GM19240 (cell line): ENCODE measurements around the gene NPLOC4.
"Not testable (repeated sequence)": the region's sequence is repeated elsewhere in the genome, so short reads cannot be mapped to it uniquely, and the experiment has no call there.

Source experiments
- DNase-seq: peaks from one replicate; pipeline ENCODE4 v3.0.0; 2011; ENCODE audit warnings: low spot score; ENCODE audit not compliant: insufficient read length

The NPLOC4 gene

GRCh38 chr17:81535480-81536298 is 101.2 kb downstream of the NPLOC4 start:
- no peak for DNase-seq

- DNase-seq = no peak
Measured at GRCh38 chr17:81535007-81535328, 101.9 kb downstream of the NPLOC4 start.

DNA sequence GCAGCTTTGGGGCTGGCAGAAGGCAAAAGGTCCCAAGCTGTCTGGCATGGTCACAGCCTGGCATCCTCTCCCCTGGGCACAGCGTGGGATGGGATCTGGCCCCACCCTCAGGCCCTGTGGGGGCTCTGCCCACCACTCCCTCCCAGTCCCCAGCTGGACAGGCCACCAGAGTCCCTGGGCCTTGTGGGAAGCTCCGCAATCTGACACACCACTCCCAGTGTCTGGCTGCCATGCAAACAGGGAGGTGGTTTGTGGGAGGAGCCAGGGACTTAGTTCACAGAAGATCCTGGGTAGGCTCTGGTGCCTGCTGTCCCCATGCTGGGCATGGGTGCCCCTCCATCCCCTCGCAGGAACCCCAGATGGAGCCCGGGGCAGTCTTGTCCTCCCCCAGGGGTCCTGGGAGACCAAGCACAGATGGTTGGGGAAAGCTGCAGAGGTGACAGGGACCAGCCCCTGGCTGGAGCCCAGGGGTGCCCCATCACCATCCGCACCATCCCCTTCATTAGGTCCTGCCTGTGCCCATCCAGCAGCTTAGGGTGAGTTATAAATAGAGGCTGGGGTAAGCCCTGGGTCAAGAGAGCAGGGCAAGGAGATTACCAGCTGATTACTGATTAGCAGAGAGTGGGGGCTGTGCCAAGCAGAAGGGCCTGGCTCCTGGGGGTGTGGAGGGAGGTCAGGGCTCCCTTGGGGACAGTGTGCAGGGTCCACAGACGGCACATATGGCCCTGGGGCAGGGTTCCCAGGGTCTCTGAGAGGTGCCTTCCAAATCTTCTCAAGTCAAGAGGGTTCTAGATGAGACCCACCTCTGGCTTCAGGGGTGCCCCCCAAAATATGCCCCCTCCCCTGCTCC is 102.5 kb downstream of the NPLOC4 start:
- no peak for DNase-seq

DNA sequence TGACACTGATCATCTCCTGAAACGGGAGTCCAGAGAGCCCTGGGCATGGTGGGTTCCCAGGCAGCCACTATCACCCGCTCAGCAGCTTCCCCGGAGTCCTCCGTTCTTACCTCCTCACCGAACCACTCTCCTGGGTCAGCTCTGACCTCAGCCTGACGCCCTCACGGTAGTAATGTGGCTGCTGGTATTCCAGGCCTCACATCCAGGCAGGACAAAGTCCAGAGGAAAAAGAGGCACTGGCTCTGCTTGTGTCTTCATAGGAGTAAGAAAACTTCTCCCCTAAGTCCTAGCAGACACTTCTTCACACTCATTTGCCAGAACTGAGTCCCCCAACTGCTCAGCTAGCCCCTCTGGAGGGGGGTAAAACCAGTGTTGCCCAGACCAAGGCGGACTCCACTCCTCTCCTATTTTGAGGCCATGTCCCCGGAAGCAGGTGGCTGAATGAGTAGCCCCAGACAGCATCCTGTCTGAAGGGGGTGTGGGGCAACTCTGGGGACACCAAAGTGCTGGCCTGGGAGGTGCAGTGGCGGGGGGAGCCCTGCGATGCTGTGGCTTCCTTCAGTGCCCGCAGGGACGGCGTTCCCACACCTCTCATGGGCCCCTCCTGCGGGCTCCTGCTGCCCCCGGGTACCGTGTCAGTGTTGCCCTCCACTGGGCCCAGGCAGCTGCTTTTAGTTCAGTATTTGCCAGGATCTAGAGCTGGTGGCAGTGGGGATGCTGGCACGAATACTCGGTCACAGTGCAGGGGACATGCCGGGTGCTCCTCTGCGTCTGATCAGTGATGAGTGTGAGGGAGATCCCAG is 103.4 kb downstream of the NPLOC4 start:
- DNase-seq = no peak

GRCh38 chr17:81532490-81533287 is 104.2 kb downstream of the NPLOC4 start:
- no peak for DNase-seq

DNA sequence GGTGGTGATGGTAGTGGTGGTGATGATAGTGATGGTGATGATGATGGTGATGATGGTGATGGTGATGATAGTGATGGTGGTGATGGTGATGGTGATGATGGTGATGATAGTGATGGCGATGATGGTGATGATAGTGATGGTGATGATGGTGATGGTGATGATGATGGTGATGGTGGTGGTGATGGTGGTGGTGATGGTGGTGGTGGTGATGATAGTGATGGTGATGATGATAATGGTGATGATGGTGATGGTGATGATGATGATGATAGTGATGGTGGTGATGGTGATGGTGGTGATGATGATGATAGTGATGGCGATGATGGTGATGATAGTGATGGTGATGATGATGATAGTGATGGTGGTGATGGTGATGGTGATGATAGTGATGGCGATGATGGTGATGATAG is 104.9 kb downstream of the NPLOC4 start:
- DNase-seq = not testable (repeated sequence)

- DNase-seq = not testable (repeated sequence)
Measured at GRCh38 chr17:81531013-81531412, 105.9 kb downstream of the NPLOC4 start.

DNA sequence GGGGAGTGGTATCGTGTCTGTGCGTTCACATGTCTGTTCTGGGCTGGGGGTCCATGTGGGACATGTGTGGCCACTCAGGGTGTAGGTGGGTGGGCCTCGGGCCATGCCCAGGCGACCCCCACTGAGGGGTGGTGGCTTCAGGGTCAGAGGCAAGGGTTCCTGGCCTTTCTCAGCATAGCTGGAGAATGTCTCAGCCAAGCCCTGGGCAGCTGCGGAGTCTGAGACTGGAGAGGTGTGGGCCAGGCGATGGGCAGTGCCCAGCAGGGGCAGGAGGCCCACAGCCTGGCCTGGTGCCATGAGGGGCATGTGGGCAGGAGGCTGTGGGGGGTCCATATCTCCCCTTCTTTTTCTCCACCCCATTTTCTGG is 107.5 kb downstream of the NPLOC4 start:
- no peak for DNase-seq

DNA sequence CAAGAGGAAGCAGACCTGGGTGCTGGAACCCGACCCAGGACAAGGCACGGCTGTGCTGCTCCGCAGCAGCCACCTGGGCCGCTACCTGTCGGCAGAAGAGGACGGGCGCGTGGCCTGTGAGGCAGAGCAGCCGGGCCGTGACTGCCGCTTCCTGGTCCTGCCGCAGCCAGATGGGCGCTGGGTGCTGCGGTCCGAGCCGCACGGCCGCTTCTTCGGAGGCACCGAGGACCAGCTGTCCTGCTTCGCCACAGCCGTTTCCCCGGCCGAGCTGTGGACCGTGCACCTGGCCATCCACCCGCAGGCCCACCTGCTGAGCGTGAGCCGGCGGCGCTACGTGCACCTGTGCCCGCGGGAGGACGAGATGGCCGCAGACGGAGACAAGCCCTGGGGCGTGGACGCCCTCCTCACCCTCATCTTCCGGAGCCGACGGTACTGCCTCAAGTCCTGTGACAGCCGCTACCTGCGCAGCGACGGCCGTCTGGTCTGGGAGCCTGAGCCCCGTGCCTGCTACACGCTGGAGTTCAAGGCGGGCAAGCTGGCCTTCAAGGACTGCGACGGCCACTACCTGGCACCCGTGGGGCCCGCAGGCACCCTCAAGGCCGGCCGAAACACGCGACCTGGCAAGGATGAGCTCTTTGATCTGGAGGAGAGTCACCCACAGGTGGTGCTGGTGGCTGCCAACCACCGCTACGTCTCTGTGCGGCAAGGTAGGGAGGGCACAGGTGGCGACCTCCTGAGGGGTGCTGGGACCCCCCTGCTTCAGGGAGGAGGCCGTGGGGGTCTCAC is 108.1 kb downstream of the NPLOC4 start:
- DNase-seq = no peak

- no peak for DNase-seq
Measured at GRCh38 chr17:81528384-81528650, 108.6 kb downstream of the NPLOC4 start.

GRCh38 chr17:81527591-81528383 is 109.1 kb downstream of the NPLOC4 start, which contains the start of gene FSCN2:
Gene FSCN2, plus strand, starts transcription at chr17:81528377. Its CDS starts 155 bp downstream, at chr17:81528532.
- no peak for DNase-seq

GRCh38 chr17:81526662-81527571 is 110.0 kb downstream of the NPLOC4 start:
- no peak for DNase-seq

GRCh38 chr17:81524865-81525159 is 112.1 kb downstream of the NPLOC4 start:
- DNase-seq = no peak

GRCh38 chr17:81524039-81524864 is 112.7 kb downstream of the NPLOC4 start:
- no peak for DNase-seq

DNA sequence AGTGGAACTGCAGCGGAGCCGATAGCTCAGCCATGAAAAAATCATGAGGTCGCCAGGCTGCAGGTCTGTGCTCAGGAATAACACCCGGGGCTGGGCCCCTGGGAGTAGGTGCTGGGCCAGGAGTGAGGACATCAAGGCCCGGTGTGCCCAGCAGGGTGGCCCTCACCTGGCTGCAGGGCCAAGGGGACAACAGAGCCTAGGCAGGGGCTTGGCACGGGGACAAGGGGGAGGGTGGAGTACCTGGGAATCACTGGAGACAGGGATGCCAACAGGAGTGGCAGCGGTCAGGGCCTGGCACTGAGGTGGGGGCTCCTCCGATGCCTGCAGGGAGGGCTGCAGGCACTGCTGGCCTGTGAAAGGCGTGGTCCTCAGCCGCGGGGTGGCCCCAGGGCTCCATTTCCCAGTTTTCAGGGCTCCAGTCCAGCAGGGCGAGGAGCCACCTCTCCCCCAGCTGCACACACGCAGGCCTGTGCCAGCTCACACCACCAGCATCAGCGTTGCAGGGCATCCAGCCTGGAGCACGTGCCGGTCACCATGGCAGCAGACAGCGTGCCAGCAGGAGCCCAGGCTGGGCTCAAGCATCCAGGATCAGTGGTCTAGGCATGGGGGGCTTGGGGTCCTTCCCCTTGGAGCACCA is 113.4 kb downstream of the NPLOC4 start:
- DNase-seq = no peak

DNA sequence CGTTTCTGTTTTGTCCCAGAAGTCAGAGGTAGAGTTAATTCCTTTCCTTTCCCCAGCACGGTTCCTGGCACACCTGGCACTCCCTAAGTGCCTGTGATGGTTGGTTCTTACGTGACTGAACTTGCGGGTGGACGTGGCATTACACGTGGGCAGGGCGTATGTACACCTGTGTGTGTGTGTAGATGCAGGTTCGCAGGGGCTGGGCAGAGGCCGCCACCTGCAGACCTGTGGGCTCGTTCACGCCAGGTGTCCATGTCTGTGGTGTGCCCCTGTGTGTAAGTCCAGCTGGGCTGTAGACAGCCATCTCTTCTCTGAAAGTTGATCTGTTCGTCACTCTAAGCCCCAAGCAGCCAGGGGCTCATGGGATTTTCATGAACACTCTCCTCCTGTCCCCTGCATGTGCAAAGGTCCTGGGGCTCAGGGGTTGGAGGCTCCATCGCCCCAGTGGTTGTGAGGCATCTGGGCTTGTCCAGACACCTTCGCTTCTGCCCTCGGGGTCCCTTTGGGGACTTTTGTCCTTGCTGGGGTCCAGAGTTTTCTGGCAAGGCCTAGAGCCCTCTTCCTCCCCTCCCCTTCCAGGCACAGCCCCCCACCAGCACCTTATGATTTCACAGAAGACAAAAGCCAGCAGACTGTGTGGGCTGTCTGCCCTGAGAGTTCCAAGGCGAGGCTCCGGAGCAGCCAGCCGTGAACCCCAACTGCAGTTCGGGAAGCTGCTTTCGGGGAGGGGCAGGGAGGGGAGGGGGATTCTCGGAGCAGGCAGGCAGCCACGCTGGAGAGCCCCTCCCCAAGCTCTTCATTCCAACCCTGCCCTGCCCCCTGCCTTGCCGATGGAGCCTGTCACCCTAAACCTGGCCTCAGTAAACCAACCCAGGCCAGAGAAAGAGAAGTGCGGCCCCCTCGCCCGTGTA is 114.2 kb downstream of the NPLOC4 start:
- DNase-seq = no peak
